ENCODE data around the gene BICRA.
"Not testable (repeated sequence)": the region's sequence is repeated elsewhere in the genome, so short reads cannot be mapped to it uniquely, and the experiment has no call there.

Gene BICRA

GRCh38 chr19:47593860-47594259 lies 15.1 kb upstream of the BICRA start:
- DNase-seq (ENCODE audit: low read depth): no peak
- no peak overlapping the region for H3K4me3 ChIP-seq (ENCODE audit: low read length)
- TF ChIP-seq CTCF (IDR thresholded peaks at IDR 0.05; ENCODE audit: insufficient read depth, low read depth, low read length, missing control alignments): no peak

DNA sequence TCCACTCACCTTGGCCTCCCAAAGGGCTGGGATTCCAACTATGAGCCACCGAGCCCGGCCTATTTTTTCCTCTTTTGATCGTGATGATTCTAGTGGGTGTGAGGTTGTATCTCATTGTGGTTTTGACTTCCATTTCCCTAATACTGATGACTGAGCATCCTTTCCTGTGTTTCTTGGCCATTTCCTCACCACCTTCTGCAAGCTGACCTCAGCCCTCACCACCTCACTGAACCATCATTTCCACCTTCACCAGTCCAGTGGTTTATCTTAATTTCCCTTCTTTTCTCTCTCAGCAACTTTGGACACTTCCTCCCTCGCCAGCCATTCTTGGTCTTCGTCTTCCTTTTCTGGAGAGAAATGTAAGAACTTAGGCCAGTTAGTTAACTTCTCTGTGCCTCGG lies 13.0 kb upstream of the BICRA start:
- no peak for TF ChIP-seq CTCF (IDR thresholded peaks at IDR 0.05; ENCODE audit: insufficient read depth, low read depth, low read length, missing control alignments)
- H3K4me3 ChIP-seq (ENCODE audit: low read length): no peak overlapping the region
- no peak for DNase-seq (ENCODE audit: low read depth)

- H3K4me3 ChIP-seq (ENCODE audit: low read length): peak overlapping the region; percentile 74
- no peak for TF ChIP-seq CTCF (IDR thresholded peaks at IDR 0.05; ENCODE audit: insufficient read depth, low read depth, low read length, missing control alignments)
- DNase-seq (ENCODE audit: low read depth): peak; percentile 93
Measured at GRCh38 chr19:47598407-47599349, 10.3 kb upstream of the BICRA start.

GRCh38 chr19:47599671-47600245 lies 9.2 kb upstream of the BICRA start:
- DNase-seq (ENCODE audit: low read depth): not testable (repeated sequence)

GRCh38 chr19:47600246-47601179 lies 8.4 kb upstream of the BICRA start:
- TF ChIP-seq CTCF (IDR thresholded peaks at IDR 0.05; ENCODE audit: insufficient read depth, low read depth, low read length, missing control alignments): no peak
- peak overlapping the region; percentile 74 for H3K4me3 ChIP-seq (ENCODE audit: low read length)
- DNase-seq (ENCODE audit: low read depth): peak; percentile 99

More at GRCh38 chr19:47599671-47600245, 9.2 kb upstream of the BICRA start:
- peak overlapping the region; percentile 74 for H3K4me3 ChIP-seq (ENCODE audit: low read length)

GRCh38 chr19:47601180-47601904 lies 7.6 kb upstream of the BICRA start:
- H3K4me3 ChIP-seq (ENCODE audit: low read length): no peak overlapping the region
- TF ChIP-seq CTCF (IDR thresholded peaks at IDR 0.05; ENCODE audit: insufficient read depth, low read depth, low read length, missing control alignments): no peak
- peak; percentile 60 for DNase-seq (ENCODE audit: low read depth)
